ENCODE results near the gene FAF2.

- no peak for TF ChIP-seq SPI1 (IDR thresholded peaks at IDR 0.05; ENCODE audit: borderline replicate concordance, low read depth)
- TF ChIP-seq, protein P1, sequence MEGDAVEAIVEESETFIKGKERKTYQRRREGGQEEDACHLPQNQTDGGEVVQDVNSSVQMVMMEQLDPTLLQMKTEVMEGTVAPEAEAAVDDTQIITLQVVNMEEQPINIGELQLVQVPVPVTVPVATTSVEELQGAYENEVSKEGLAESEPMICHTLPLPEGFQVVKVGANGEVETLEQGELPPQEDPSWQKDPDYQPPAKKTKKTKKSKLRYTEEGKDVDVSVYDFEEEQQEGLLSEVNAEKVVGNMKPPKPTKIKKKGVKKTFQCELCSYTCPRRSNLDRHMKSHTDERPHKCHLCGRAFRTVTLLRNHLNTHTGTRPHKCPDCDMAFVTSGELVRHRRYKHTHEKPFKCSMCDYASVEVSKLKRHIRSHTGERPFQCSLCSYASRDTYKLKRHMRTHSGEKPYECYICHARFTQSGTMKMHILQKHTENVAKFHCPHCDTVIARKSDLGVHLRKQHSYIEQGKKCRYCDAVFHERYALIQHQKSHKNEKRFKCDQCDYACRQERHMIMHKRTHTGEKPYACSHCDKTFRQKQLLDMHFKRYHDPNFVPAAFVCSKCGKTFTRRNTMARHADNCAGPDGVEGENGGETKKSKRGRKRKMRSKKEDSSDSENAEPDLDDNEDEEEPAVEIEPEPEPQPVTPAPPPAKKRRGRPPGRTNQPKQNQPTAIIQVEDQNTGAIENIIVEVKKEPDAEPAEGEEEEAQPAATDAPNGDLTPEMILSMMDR (IDR thresholded peaks at IDR 0.05; ENCODE audit: insufficient read depth, low read length): no peak
These were observed 32.8 kb upstream of the FAF2 start for GRCh38 chr5:176415240-176415951.

Data from HL-60 (cell line).